CD4-positive, alpha-beta T cell (primary cell): Measurements from ENCODE around the gene MECR. TPM values are rescaled to one million over a fixed set of nuclear protein-coding genes. Genes with fewer than 3 reads are reported as not detected.

Experiments used
- ATAC-seq: fragments of 200-7000 bp; cut with Tn5 transposase; one replicate; pipeline ENCODE4 v1.10.0; 2022; ENCODE audit warnings: mild to moderate bottlenecking; ENCODE audit not compliant: poor library complexity
- CTCF ChIA-PET: fragments of 350-600 bp; sonication (Branson Sonifier 250); formaldehyde crosslinking; loops from one replicate; lab custom pipeline; 2021; ENCODE audit warnings: antibody characterized with exemption, inconsistent platforms; lab: Charles Lee
- POLR2A ChIA-PET: fragments of 350-600 bp; sonication (Branson Sonifier 250); formaldehyde crosslinking; loops from one replicate; lab custom pipeline; 2021; ENCODE audit warnings: antibody characterized with exemption, inconsistent platforms; lab: Charles Lee
- DNase-seq, 14 experiments: peaks; one replicate each; pipeline ENCODE4 v3.0.0-alpha.2; 2013 to 2020; ENCODE audit warnings: mixed read lengths in 2 of 14
- H3K27ac ChIP-seq, 2 donors: one replicate each; pipeline versions ENCODE4 v1.5.1 to v1.7.0; 2013; ENCODE audit warnings: low read length in 2 of 2, low read depth in 1 of 2, mild to moderate bottlenecking in 1 of 2
- H3K27me3 ChIP-seq, 2 experiments: 1 replicate in 1 of 2; 2 replicates in 1 of 2; pipeline versions ENCODE4 v1.6.1 to v1.7.0; 2013; ENCODE audit warnings: low read length in 2 of 2, control low read depth in 1 of 2, mild to moderate bottlenecking in 1 of 2, moderate library complexity in 1 of 2; ENCODE audit not compliant: insufficient read depth in 2 of 2, control insufficient read depth in 1 of 2
- H3K36me3 ChIP-seq: one replicate; pipeline ENCODE4 v1.6.1; 2013; ENCODE audit warnings: low read length, control low read depth; ENCODE audit not compliant: insufficient read depth
- H3K4me1 ChIP-seq: one replicate; pipeline ENCODE4 v1.6.1; 2013; ENCODE audit warnings: low read length, control low read depth; ENCODE audit not compliant: insufficient read depth
- H3K4me3 ChIP-seq: one replicate; pipeline ENCODE4 v1.5.1; 2013; ENCODE audit warnings: mild to moderate bottlenecking, low read length, moderate library complexity
- H3K9me3 ChIP-seq, 2 experiments: 1 replicate in 1 of 2; 2 replicates in 1 of 2; pipeline versions ENCODE4 v1.6.1 to v1.7.0; 2013; ENCODE audit warnings: low read length in 2 of 2, mild to moderate bottlenecking in 2 of 2, control low read depth in 1 of 2, moderate library complexity in 1 of 2; ENCODE audit not compliant: control insufficient read depth in 1 of 2, insufficient read depth in 1 of 2
- H3K27ac Mint-ChIP-seq: one replicate; pipeline ENCODE4 v1.8.0; 2020; ENCODE audit warnings: mixed read lengths
- H3K27me3 Mint-ChIP-seq: one replicate; pipeline ENCODE4 v1.8.0; 2021; ENCODE audit warnings: mixed read lengths
- H3K36me3 Mint-ChIP-seq: one replicate; pipeline ENCODE4 v1.8.0; 2021; ENCODE audit warnings: low read depth, mixed read lengths
- H3K4me1 Mint-ChIP-seq: one replicate; pipeline ENCODE4 v1.8.0; 2021; ENCODE audit warnings: low read depth, mixed read lengths
- H3K4me3 Mint-ChIP-seq: one replicate; pipeline ENCODE4 v1.8.0; 2020; ENCODE audit warnings: mild to moderate bottlenecking, mixed read lengths
- H3K9me3 Mint-ChIP-seq: one replicate; pipeline ENCODE4 v1.8.0; 2020; ENCODE audit warnings: mixed read lengths
- CTCF ChIP-seq: fragments of 200-600 bp; IDR thresholded peaks from one replicate; pipeline ENCODE4 v1.8.0; 2022; ENCODE audit warnings: antibody characterized with exemption, mild to moderate bottlenecking
- intact Hi-C, 2 experiments: fragments of 100-400 bp; cut with DNase I in 1 of 2; cut with micrococcal nuclease in 1 of 2; formaldehyde crosslinking; loops; one replicate each; pipeline versions ENCODE4 v1.15.1 to v1.9.0; 2023 to 2025; cut with DNase I, micrococcal nuclease
- total RNA-seq, 174 experiments: library from RNA in 2 of 174; stranded (reverse) in 2 of 174; gene quantifications; one replicate each; pipeline ENCODE4 v1.2.3 and lab custom pipeline; 2021 to 2026

Gene MECR
- total RNA-seq, 2 experiments from 2014 or later: 5.5 to 6.6 TPM

GRCh38 chr1:29239142-29239541, 8.4 kb upstream of the MECR start:
- peak overlapping the region; percentile 82 for H3K4me3 Mint-ChIP-seq
- no peak overlapping the region for H3K27ac Mint-ChIP-seq
- peaks cover 64% of the 10 kb centered on the region for H3K27me3 Mint-ChIP-seq
- intact Hi-C loops: loop anchor here in 1 of 2 experiments (5.0 to 10.0 kb wide), 2 partner anchors 1478 to 1686 kb away; no protein-coding TSS in a partner anchor
- Histone ChIP-seq H3K36me3 (no peaks in the 10 kb centered on the region), H3K27ac (no peak overlapping the region), H3K9me3 (no peaks in the 10 kb centered on the region), H3K4me3 (no peak overlapping the region), H3K27me3 (peaks cover 36 to 51% of the 10 kb centered on the region in 2 experiments), H3K4me1 (peaks cover 23% of the 10 kb centered on the region)
- ChIA-PET POLR2A (no interaction called here), CTCF (no interaction called here)
- H3K36me3 Mint-ChIP-seq: no peaks in the 10 kb centered on the region
- H3K9me3 Mint-ChIP-seq: no peaks in the 10 kb centered on the region
- DNase-seq (no peak), ATAC-seq (no peak)
- peaks cover 23% of the 10 kb centered on the region for H3K4me1 Mint-ChIP-seq
- no peak for TF ChIP-seq CTCF

GRCh38 chr1:29238620-29239002, 7.9 kb upstream of the MECR start:
- H3K9me3 ChIP-seq: no peaks in the 10 kb centered on the region
- H3K27me3 ChIP-seq: peaks cover 35 to 51% of the 10 kb centered on the region in 2 experiments
- peak overlapping the region; percentile 82 for H3K4me3 Mint-ChIP-seq
- no peaks in the 10 kb centered on the region for H3K9me3 Mint-ChIP-seq
- POLR2A ChIA-PET: no interaction called here
- ATAC-seq: no peak
- H3K4me3 ChIP-seq: no peak overlapping the region
- DNase-seq: no peak
- CTCF ChIA-PET: no interaction called here
- intact Hi-C loops: loop anchor here in 1 of 2 experiments (5.0 to 10.0 kb wide), 2 partner anchors 1479 to 1686 kb away; no protein-coding TSS in a partner anchor
- peaks cover 23% of the 10 kb centered on the region for H3K4me1 Mint-ChIP-seq
- no peaks in the 10 kb centered on the region for H3K36me3 ChIP-seq
- H3K36me3 Mint-ChIP-seq: no peaks in the 10 kb centered on the region
- H3K27me3 Mint-ChIP-seq: peaks cover 64% of the 10 kb centered on the region
- TF ChIP-seq CTCF: no peak
- H3K4me1 ChIP-seq: peaks cover 23% of the 10 kb centered on the region
- H3K27ac ChIP-seq: no peak overlapping the region
- H3K27ac Mint-ChIP-seq: no peak overlapping the region

GRCh38 chr1:29237852-29238619, 7.3 kb upstream of the MECR start:
- Mint-ChIP-seq H3K27me3 (peaks cover 64% of the 10 kb centered on the region), H3K36me3 (no peaks in the 10 kb centered on the region), H3K27ac (no peak overlapping the region), H3K9me3 (no peaks in the 10 kb centered on the region), H3K4me1 (peaks cover 23% of the 10 kb centered on the region), H3K4me3 (peak overlapping the region; percentile 84)
- peaks cover 23% of the 10 kb centered on the region for H3K4me1 ChIP-seq
- H3K36me3 ChIP-seq: no peaks in the 10 kb centered on the region
- ChIA-PET CTCF (no interaction called here), POLR2A (no interaction called here)
- H3K27ac ChIP-seq: no peak overlapping the region
- peak overlapping the region; percentile 14 for H3K4me3 ChIP-seq
- peak in 2 of 14 experiments; percentile 43 to 49 for DNase-seq
- ATAC-seq: no peak
- no peak for TF ChIP-seq CTCF
- no peaks in the 10 kb centered on the region for H3K9me3 ChIP-seq
- H3K27me3 ChIP-seq: peaks cover 34 to 51% of the 10 kb centered on the region in 2 experiments
- intact Hi-C loops: loop anchor here (2.0 to 10.0 kb wide), 5 partner anchors 869 to 1687 kb away; no protein-coding TSS in a partner anchor
